ENCODE results near the gene COL26A1. TPM values are rescaled to one million over a fixed set of nuclear protein-coding genes. Genes with fewer than 3 reads are reported as not detected.
"Not testable (repeated sequence)": the region's sequence is repeated elsewhere in the genome, so short reads cannot be mapped to it uniquely, and the experiment has no call there.

Gene COL26A1
- total RNA-seq, 1 donor from 2014 or later, result 0.58 TPM

- intact Hi-C loops (cut with DNase I), result no loop called here
- DNase-seq, result no peak
- no peaks in the 10 kb centered on the region for H3K4me1 ChIP-seq
- no peaks in the 10 kb centered on the region for H3K27me3 ChIP-seq
- H3K36me3 ChIP-seq, result no peaks in the 10 kb centered on the region
- H3K9me3 ChIP-seq, result no peaks in the 10 kb centered on the region
- H3K27ac ChIP-seq, result no peak overlapping the region
- TF ChIP-seq CTCF (IDR thresholded peaks at IDR 0.05), result no peak
- no peak overlapping the region for H3K4me3 ChIP-seq
- no peak for ATAC-seq
These were observed 104.2 kb downstream of the COL26A1 start for GRCh38 chr7:101466871-101467270.

DNA sequence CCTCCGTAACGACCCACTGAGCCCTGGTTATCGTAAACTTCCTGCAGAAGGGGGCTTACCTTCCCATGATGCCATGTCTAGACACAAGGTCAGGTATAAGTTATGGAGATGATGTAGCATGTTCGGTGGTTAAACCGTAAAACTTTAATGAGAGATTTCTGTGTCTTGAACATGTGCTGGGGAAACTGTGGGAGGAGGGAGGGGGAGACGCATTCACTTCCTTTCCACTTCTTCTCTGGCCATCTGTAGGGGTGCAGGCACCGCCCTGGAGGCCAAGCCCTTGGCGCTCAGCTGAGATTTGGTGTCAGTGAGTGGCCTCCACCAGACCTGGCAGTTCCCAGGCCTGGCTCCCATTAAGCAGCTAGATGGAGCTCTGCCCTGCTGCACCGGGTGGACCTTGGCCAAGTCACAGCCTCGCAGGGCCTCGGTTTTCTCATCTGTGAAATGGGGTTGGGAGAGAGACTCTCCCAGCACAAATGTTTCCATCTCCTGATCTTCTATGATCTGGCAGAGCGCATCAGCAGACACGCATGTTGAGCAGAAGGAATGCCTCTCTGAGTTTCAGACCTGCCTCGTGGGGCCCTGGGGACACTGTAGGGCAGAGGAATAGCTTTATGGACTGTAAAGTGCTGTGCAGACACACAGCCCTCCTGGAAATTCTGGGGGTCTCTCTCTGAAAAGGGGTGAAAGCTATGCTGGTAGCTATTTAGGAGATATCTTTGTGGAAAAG, 106.0 kb downstream of the COL26A1 start:
- Histone ChIP-seq H3K9me3 (no peaks in the 10 kb centered on the region), H3K27me3 (no peaks in the 10 kb centered on the region), H3K27ac (no peak overlapping the region), H3K36me3 (no peaks in the 10 kb centered on the region), H3K4me1 (no peaks in the 10 kb centered on the region), H3K4me3 (no peak overlapping the region)
- ATAC-seq, result no peak
- DNase-seq, result no peak
- no peak for TF ChIP-seq CTCF (IDR thresholded peaks at IDR 0.05)
- intact Hi-C loops (cut with DNase I), result no loop called here

GRCh38 chr7:101470668-101471487, 108.2 kb downstream of the COL26A1 start:
- Histone ChIP-seq H3K27me3 (no peaks in the 10 kb centered on the region), H3K9me3 (no peaks in the 10 kb centered on the region), H3K4me3 (no peak overlapping the region), H3K36me3 (no peaks in the 10 kb centered on the region), H3K4me1 (no peaks in the 10 kb centered on the region), H3K27ac (no peak overlapping the region)
- ATAC-seq, result no peak
- no peak for TF ChIP-seq CTCF (IDR thresholded peaks at IDR 0.05)
- DNase-seq, result no peak
- intact Hi-C loops (cut with DNase I), result no loop called here

- Histone ChIP-seq H3K36me3 (no peaks in the 10 kb centered on the region), H3K4me1 (no peaks in the 10 kb centered on the region), H3K27me3 (no peaks in the 10 kb centered on the region), H3K4me3 (no peak overlapping the region), H3K9me3 (peaks cover 10% of the 10 kb centered on the region), H3K27ac (no peak overlapping the region)
- intact Hi-C loops (cut with DNase I), result no loop called here
- no peak for ATAC-seq
- TF ChIP-seq CTCF (IDR thresholded peaks at IDR 0.05), result no peak
- DNase-seq, result no peak
These were observed 111.5 kb downstream of the COL26A1 start for GRCh38 chr7:101474178-101474577.

GRCh38 chr7:101475691-101476090, 113.0 kb downstream of the COL26A1 start:
- DNase-seq; H3K4me3 ChIP-seq; H3K27ac ChIP-seq; H3K4me1 ChIP-seq; intact Hi-C loops (cut with DNase I); ATAC-seq; H3K27me3 ChIP-seq; H3K36me3 ChIP-seq: not testable (repeated sequence)
- peaks cover 18% of the 10 kb centered on the region for H3K9me3 ChIP-seq

DNA sequence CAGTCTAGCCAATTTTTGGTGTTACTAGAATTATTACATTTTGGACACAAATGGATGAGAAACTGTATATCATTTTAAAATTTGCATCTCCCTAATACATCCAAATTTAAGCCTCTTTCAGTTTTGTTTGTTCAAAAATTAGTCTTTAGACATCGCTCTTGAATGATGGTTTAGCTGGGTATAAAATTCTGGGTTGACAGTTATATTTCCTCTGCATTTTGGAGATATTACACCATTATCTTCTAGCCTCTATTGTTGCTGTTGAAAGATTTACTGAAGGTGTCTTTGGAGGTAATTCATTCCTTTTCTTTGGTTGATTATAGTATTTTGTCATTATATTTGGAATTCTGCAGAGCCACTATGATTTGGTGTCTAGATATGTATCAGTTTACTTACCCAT, 116.5 kb downstream of the COL26A1 start:
- TF ChIP-seq CTCF (IDR thresholded peaks at IDR 0.05), result no peak
- DNase-seq, result no peak
- intact Hi-C loops (cut with DNase I), result no loop called here

GRCh38 chr7:101486056-101486432, 123.4 kb downstream of the COL26A1 start:
- ATAC-seq; H3K27me3 ChIP-seq; H3K4me1 ChIP-seq; H3K9me3 ChIP-seq; intact Hi-C loops (cut with DNase I); DNase-seq; H3K4me3 ChIP-seq; H3K27ac ChIP-seq; H3K36me3 ChIP-seq: not testable (repeated sequence)

More for the DNA sequence above, 116.5 kb downstream of the COL26A1 start:
- no peak overlapping the region for H3K4me3 ChIP-seq
- H3K36me3 ChIP-seq, result no peaks in the 10 kb centered on the region
- ATAC-seq, result no peak
- H3K27ac ChIP-seq, result no peak overlapping the region
- no peaks in the 10 kb centered on the region for H3K27me3 ChIP-seq
- no peaks in the 10 kb centered on the region for H3K4me1 ChIP-seq
- peaks cover 18% of the 10 kb centered on the region for H3K9me3 ChIP-seq
